DND-41 (cell line): ENCODE measurements around the gene CSNK2A2.

Source experiments
- ATAC-seq: fragments of 200-7000 bp; cut with Tn5 transposase; 3 replicates; pipeline ENCODE4 v1.9.1; 2021; ENCODE audit warnings: low read depth; ENCODE audit not compliant: insufficient read depth
- DNase-seq: peaks from one replicate; pipeline ENCODE4 v3.0.0-alpha.2; 2020
- H2AFZ ChIP-seq: 2 replicates; pipeline ENCODE4 v1.6.0; 2012; ENCODE audit warnings: low read depth, low read length
- H3K27ac ChIP-seq: 2 replicates; pipeline ENCODE4 v1.5.1; 2012; ENCODE audit warnings: low read length, inconsistent platforms
- H3K27me3 ChIP-seq: fragments of 200-600 bp; sonication (generic); 2 replicates; pipeline ENCODE4 v1.6.0; 2012; ENCODE audit warnings: low read length, mild to moderate bottlenecking, inconsistent platforms; ENCODE audit not compliant: insufficient read depth, poor library complexity
- H3K36me3 ChIP-seq: 2 replicates; pipeline ENCODE4 v1.5.1; 2012; ENCODE audit warnings: low read length, inconsistent platforms; ENCODE audit not compliant: insufficient read depth
- H3K4me1 ChIP-seq: 2 replicates; pipeline ENCODE4 v1.5.1; 2012; ENCODE audit warnings: mild to moderate bottlenecking, low read length; ENCODE audit not compliant: insufficient read depth
- H3K4me2 ChIP-seq: 2 replicates; pipeline ENCODE4 v1.6.0; 2012; ENCODE audit warnings: mild to moderate bottlenecking, moderate library complexity, low read length, inconsistent platforms; ENCODE audit not compliant: insufficient read depth
- H3K4me3 ChIP-seq, 2 experiments: fragments of 200-600 bp in 1 of 2; shearing (Covaris generic) in 1 of 2; 2 replicates each; pipeline ENCODE4 v1.5.1; 2012 to 2016; ENCODE audit warnings: inconsistent platforms in 2 of 2, low read length in 2 of 2, mild to moderate bottlenecking in 2 of 2, low read depth in 1 of 2, moderate library complexity in 1 of 2
- H3K79me2 ChIP-seq: 2 replicates; pipeline ENCODE4 v1.6.0; 2012; ENCODE audit warnings: low read length, inconsistent platforms; ENCODE audit not compliant: insufficient read depth
- H3K9ac ChIP-seq: 2 replicates; pipeline ENCODE4 v1.6.0; 2012; ENCODE audit warnings: low read depth, mild to moderate bottlenecking, inconsistent platforms, low read length, moderate library complexity
- H3K9me3 ChIP-seq: 2 replicates; pipeline ENCODE4 v1.5.1; 2012; ENCODE audit warnings: low read length, moderate library complexity, mild to moderate bottlenecking, inconsistent platforms; ENCODE audit not compliant: insufficient read depth, severe bottlenecking
- H4K20me1 ChIP-seq: 2 replicates; pipeline ENCODE4 v1.6.0; 2012; ENCODE audit warnings: low read length; ENCODE audit not compliant: insufficient read depth
- CTCF ChIP-seq: IDR thresholded peaks from 2 replicates; pipeline ENCODE4 v1.5.1; 2012; ENCODE audit warnings: borderline replicate concordance, low read length, moderate library complexity, mild to moderate bottlenecking; ENCODE audit not compliant: poor library complexity, severe bottlenecking; ENCODE audit errors: extremely low read depth
- EZH2 ChIP-seq: IDR thresholded peaks from 3 replicates; pipeline ENCODE4 v1.6.1; 2012; ENCODE audit warnings: borderline replicate concordance, low read depth, mild to moderate bottlenecking, moderate library complexity, low read length, inconsistent platforms; ENCODE audit not compliant: severe bottlenecking

The CSNK2A2 gene

GRCh38 chr16:58128181-58128631 is 69.7 kb downstream of the CSNK2A2 start:
- peak overlapping the region; percentile 93 for H3K9ac ChIP-seq
- no peaks in the 10 kb centered on the region for H3K27me3 ChIP-seq
- DNase-seq = no peak
- H3K79me2 ChIP-seq = peaks cover 68% of the 10 kb centered on the region
- peaks cover 54% of the 10 kb centered on the region for H3K4me1 ChIP-seq
- peaks cover 48% of the 10 kb centered on the region for H4K20me1 ChIP-seq
- peak overlapping the region; percentile 97 for H3K27ac ChIP-seq
- peak overlapping the region; percentile 70 for H3K4me2 ChIP-seq
- no peak overlapping the region for H2AFZ ChIP-seq
- ATAC-seq = no peak
- no peaks in the 10 kb centered on the region for H3K9me3 ChIP-seq
- peak overlapping the region; percentile 73 to 84 for H3K4me3 ChIP-seq
- H3K36me3 ChIP-seq = peaks cover 11% of the 10 kb centered on the region
- TF ChIP-seq CTCF (no peak), EZH2 (no peak)

GRCh38 chr16:58127634-58128033 is 70.3 kb downstream of the CSNK2A2 start:
- Histone ChIP-seq H3K27me3 (no peaks in the 10 kb centered on the region), H3K4me3 (peak overlapping the region; percentile 73 to 84; a peak in 3 of 4 replicates), H3K36me3 (peaks cover 11% of the 10 kb centered on the region), H3K4me2 (peak overlapping the region; percentile 70), H3K9me3 (no peaks in the 10 kb centered on the region), H3K79me2 (peaks cover 74% of the 10 kb centered on the region), H3K9ac (peak overlapping the region; percentile 93), H3K4me1 (peaks cover 55% of the 10 kb centered on the region), H3K27ac (peak overlapping the region; percentile 97; the same call in 1 of the 2 replicates), H2AFZ (no peak overlapping the region), H4K20me1 (peaks cover 53% of the 10 kb centered on the region)
- peak; percentile 46 for TF ChIP-seq CTCF
- TF ChIP-seq EZH2 = no peak
- no peak for DNase-seq
- ATAC-seq = no peak

GRCh38 chr16:58127033-58127556 is 70.8 kb downstream of the CSNK2A2 start:
- Histone ChIP-seq H3K27me3 (no peaks in the 10 kb centered on the region), H3K4me2 (peak overlapping the region; percentile 70), H3K79me2 (peaks cover 79% of the 10 kb centered on the region), H3K27ac (peak overlapping the region; percentile 97; the same call in 1 of the 2 replicates), H4K20me1 (peaks cover 58% of the 10 kb centered on the region), H2AFZ (no peak overlapping the region), H3K9me3 (no peaks in the 10 kb centered on the region), H3K4me1 (peaks cover 59% of the 10 kb centered on the region), H3K36me3 (peaks cover 11% of the 10 kb centered on the region), H3K9ac (peak overlapping the region; percentile 93), H3K4me3 (peak overlapping the region; percentile 73 to 84; a peak in 3 of 4 replicates)
- ATAC-seq (no peak), DNase-seq (no peak)
- TF ChIP-seq EZH2 (no peak), CTCF (peak; percentile 40)
